Natural killer cell (primary cell): ENCODE data around the gene CDX2. TPM values are rescaled to one million over a fixed set of nuclear protein-coding genes. Genes with fewer than 3 reads are reported as not detected.

Source experiments
- ATAC-seq, 3 donors: fragments of 150-1000 bp in 2 of 3; fragments of 200-7000 bp in 1 of 3; cut with Tn5 transposase; 1 replicate in 1 of 3; 2 replicates in 2 of 3; pipeline ENCODE4 v1.10.0; 2021; ENCODE audit warnings: mild to moderate bottlenecking in 2 of 3, moderate library complexity in 2 of 3
- DNase-seq, 2 donors: peaks; one replicate each; pipeline versions ENCODE4 v3.0.0 to v3.0.0-alpha.2; 2013 to 2021; ENCODE audit warnings: mixed read lengths in 1 of 2
- H3K27ac ChIP-seq: one replicate; pipeline ENCODE4 v1.5.1; 2013; ENCODE audit warnings: mild to moderate bottlenecking, low read length
- H3K27me3 ChIP-seq: one replicate; pipeline ENCODE4 v1.6.1; 2013; ENCODE audit warnings: low read length; ENCODE audit not compliant: control insufficient read depth, insufficient read depth
- H3K36me3 ChIP-seq: one replicate; pipeline ENCODE4 v1.6.1; 2013; ENCODE audit warnings: low read length; ENCODE audit not compliant: control insufficient read depth, insufficient read depth
- H3K4me1 ChIP-seq: one replicate; pipeline ENCODE4 v1.6.1; 2013; ENCODE audit warnings: low read length; ENCODE audit not compliant: control insufficient read depth, insufficient read depth
- H3K4me3 ChIP-seq: one replicate; pipeline ENCODE4 v1.5.1; 2013; ENCODE audit warnings: low read length
- H3K9me3 ChIP-seq: one replicate; pipeline ENCODE4 v1.6.1; 2013; ENCODE audit warnings: low read length; ENCODE audit not compliant: control insufficient read depth, insufficient read depth
- H3K27ac Mint-ChIP-seq, 2 donors: one replicate each; pipeline ENCODE4 v1.8.0; 2022; ENCODE audit warnings: mild to moderate bottlenecking in 2 of 2, mixed read lengths in 2 of 2, moderate library complexity in 1 of 2
- H3K27me3 Mint-ChIP-seq, 2 donors: one replicate each; pipeline ENCODE4 v1.8.0; 2022; ENCODE audit warnings: low read depth in 2 of 2, mixed read lengths in 2 of 2
- H3K36me3 Mint-ChIP-seq: one replicate; pipeline ENCODE4 v1.8.0; 2022; ENCODE audit warnings: mixed read lengths
- H3K4me1 Mint-ChIP-seq, 2 donors: one replicate each; pipeline ENCODE4 v1.8.0; 2022; ENCODE audit warnings: mixed read lengths in 2 of 2
- H3K4me3 Mint-ChIP-seq: one replicate; pipeline ENCODE4 v1.8.0; 2022; ENCODE audit warnings: mild to moderate bottlenecking, moderate library complexity, mixed read lengths
- H3K9me3 Mint-ChIP-seq, 2 donors: one replicate each; pipeline ENCODE4 v1.8.0; 2022; ENCODE audit warnings: mixed read lengths in 2 of 2
- WGBS: methylation state at CpG from one replicate; pipeline ENCODE4 v1.1.7; 2013; ENCODE audit warnings: missing lambda C conversion rate; ENCODE audit not compliant: insufficient coverage; 5-methylcytosine and 5-hydroxymethylcytosine counted together
- intact Hi-C: fragments of 100-400 bp; cut with micrococcal nuclease; formaldehyde crosslinking; loops from one replicate; pipeline ENCODE4 v1.14.2; 2022
- total RNA-seq, 4 donors: library from RNA; stranded (reverse); fragments of 120-200 nt in 1 of 4; gene quantifications; one replicate each; pipeline versions ENCODE4 v1.2.3 to v1.2.4, GENCODE V29; 2013 to 2022
- TF ChIP-seq, protein P1 (sequence below): fragments of 200-600 bp; IDR thresholded peaks from one replicate; pipeline ENCODE4 v1.8.0; 2022; ENCODE audit warnings: antibody characterized with exemption

Gene CDX2
- total RNA-seq, 3 donors from 2014 or later (not counting 1 experiment from before 2014, with no cell fraction given), result not detected

DNA sequence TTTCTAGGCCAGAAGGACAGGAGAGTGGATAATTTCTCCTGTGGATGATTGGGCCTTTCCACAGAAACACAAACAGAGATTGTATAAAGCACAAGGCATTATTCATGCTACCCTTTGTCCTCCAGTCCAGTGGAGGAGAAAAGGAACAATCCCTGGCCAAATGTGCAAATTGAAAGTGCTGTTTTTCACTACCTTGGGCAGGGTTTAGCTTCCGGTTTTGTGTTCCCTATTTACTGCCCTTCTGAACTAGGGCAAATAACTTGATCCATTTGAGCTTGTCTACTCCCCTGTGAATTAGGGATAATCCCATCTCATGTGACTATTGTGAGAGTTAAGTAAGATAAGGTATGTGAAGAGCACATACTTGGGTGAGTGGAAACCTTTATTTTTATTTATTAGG is 36.0 kb downstream of the CDX2 start:
- Histone ChIP-seq H3K36me3 (no peaks in the 10 kb centered on the region), H3K27ac (no peak overlapping the region), H3K4me3 (no peak overlapping the region), H3K27me3 (peaks cover 20% of the 10 kb centered on the region), H3K9me3 (peaks cover 3% of the 10 kb centered on the region), H3K4me1 (no peaks in the 10 kb centered on the region)
- Mint-ChIP-seq H3K9me3 (no peaks in the 10 kb centered on the region), H3K27ac (no peak overlapping the region), H3K27me3 (peaks cover 33 to 39% of the 10 kb centered on the region in 2 donors), H3K36me3 (no peaks in the 10 kb centered on the region), H3K4me3 (no peak overlapping the region), H3K4me1 (no peaks in the 10 kb centered on the region)
- TF ChIP-seq, protein P1, sequence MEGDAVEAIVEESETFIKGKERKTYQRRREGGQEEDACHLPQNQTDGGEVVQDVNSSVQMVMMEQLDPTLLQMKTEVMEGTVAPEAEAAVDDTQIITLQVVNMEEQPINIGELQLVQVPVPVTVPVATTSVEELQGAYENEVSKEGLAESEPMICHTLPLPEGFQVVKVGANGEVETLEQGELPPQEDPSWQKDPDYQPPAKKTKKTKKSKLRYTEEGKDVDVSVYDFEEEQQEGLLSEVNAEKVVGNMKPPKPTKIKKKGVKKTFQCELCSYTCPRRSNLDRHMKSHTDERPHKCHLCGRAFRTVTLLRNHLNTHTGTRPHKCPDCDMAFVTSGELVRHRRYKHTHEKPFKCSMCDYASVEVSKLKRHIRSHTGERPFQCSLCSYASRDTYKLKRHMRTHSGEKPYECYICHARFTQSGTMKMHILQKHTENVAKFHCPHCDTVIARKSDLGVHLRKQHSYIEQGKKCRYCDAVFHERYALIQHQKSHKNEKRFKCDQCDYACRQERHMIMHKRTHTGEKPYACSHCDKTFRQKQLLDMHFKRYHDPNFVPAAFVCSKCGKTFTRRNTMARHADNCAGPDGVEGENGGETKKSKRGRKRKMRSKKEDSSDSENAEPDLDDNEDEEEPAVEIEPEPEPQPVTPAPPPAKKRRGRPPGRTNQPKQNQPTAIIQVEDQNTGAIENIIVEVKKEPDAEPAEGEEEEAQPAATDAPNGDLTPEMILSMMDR, result no peak
- intact Hi-C loops, result no loop called here
- 63% methylated on average over 1 of the region's 1 CpG for WGBS
- no peak for DNase-seq
- no peak for ATAC-seq

DNA sequence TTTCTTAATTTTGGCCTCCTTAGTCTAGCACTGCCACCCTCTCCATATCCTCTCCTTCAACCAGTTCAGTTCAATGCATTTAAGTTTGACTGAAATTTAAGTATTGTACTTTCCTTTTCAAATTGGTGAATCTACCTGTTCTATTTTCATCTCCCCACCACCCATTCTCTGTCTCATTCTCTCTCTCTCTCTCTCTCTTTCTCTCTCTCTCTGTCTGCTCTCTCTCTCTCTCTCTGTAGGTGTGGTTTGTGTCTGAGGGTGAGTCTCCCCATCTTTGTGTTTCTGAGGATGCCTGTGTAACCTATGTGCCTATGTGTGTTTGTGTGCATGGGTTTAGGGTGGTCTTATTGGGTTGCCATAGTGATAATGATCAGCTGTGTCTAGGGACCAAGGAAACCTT is 39.2 kb downstream of the CDX2 start:
- TF ChIP-seq, protein P1, result no peak

GRCh38 chr13:27928805-27929753 is 40.0 kb downstream of the CDX2 start:
- Histone ChIP-seq H3K4me1 (peaks cover 6% of the 10 kb centered on the region), H3K36me3 (no peaks in the 10 kb centered on the region), H3K9me3 (peaks cover 3% of the 10 kb centered on the region), H3K27me3 (peaks cover 42% of the 10 kb centered on the region), H3K27ac (no peak overlapping the region), H3K4me3 (no peak overlapping the region)
- ATAC-seq (no peak), DNase-seq (no peak)
- H3K27ac Mint-ChIP-seq, result no peak overlapping the region
- intact Hi-C loops, result no loop called here
- H3K4me3 Mint-ChIP-seq, result no peak overlapping the region
- TF ChIP-seq, protein P1, result no peak
- WGBS, result 8% methylated on average over 45 of the region's 48 CpGs
- H3K4me1 Mint-ChIP-seq, result peaks cover 7 to 9% of the 10 kb centered on the region in 2 donors
- peaks cover 61 to 71% of the 10 kb centered on the region in 2 donors for H3K27me3 Mint-ChIP-seq
- no peaks in the 10 kb centered on the region for H3K36me3 Mint-ChIP-seq
- no peaks in the 10 kb centered on the region for H3K9me3 Mint-ChIP-seq

More for the DNA sequence above, 39.2 kb downstream of the CDX2 start:
- no peak for ATAC-seq
- Histone ChIP-seq H3K27ac (no peak overlapping the region), H3K36me3 (no peaks in the 10 kb centered on the region), H3K9me3 (peaks cover 3% of the 10 kb centered on the region), H3K4me3 (no peak overlapping the region), H3K27me3 (peaks cover 39% of the 10 kb centered on the region), H3K4me1 (peaks cover 6% of the 10 kb centered on the region)
- no peaks in the 10 kb centered on the region for H3K9me3 Mint-ChIP-seq
- no peaks in the 10 kb centered on the region for H3K36me3 Mint-ChIP-seq
- H3K27ac Mint-ChIP-seq, result no peak overlapping the region
- H3K4me3 Mint-ChIP-seq, result no peak overlapping the region
- peaks cover 7 to 9% of the 10 kb centered on the region in 2 donors for H3K4me1 Mint-ChIP-seq
- H3K27me3 Mint-ChIP-seq, result peaks cover 58 to 66% of the 10 kb centered on the region in 2 donors
- intact Hi-C loops, result no loop called here
- no peak for DNase-seq
